Measurements from ENCODE around the gene CHN1.

DNA sequence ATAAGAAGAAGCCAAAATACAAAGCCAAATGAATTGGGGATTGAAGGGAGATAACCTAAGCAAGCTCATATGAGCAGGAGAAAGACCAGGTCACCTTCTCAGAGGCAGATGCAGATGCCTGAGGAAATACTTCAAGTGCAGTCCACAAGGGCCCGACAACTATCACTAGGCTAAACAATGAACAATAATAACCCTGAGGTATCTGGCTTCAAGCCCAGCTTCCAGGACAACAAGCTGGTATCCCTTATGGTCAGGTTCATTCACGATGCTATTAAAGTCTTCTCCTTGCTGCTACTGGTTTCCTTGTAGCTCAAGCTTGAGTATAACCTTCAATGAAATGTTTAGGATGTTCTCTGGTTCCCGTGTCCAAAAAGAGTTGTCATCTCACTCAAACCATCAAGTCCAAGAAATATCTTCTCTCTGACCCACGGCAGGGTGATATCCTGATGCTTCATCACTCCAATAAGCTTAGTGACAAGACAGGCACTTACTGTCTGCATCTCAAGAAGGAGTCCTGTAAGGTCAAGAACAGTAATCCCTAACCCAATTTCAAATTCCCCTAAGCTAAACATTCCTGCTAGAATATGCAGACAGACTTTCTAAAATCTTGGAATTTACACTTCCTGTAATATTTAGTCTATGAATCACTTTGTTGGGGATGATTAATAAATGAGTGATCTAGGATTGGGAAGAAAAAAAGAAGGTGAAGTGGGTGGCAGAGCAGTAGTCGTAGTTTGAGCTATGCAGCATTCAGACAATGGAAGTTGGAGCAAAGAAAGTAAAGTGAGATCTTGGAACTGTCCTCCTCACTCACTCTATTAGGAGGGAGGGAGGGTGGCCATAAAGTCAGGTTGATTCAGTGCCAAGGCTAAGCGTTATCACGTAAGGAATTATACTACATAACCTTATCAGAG is 33.1 kb downstream of the CHN1 start:
- TF ChIP-seq POLR2A (IDR thresholded peaks at IDR 0.05): no peak
- TF ChIP-seq, protein P1, sequence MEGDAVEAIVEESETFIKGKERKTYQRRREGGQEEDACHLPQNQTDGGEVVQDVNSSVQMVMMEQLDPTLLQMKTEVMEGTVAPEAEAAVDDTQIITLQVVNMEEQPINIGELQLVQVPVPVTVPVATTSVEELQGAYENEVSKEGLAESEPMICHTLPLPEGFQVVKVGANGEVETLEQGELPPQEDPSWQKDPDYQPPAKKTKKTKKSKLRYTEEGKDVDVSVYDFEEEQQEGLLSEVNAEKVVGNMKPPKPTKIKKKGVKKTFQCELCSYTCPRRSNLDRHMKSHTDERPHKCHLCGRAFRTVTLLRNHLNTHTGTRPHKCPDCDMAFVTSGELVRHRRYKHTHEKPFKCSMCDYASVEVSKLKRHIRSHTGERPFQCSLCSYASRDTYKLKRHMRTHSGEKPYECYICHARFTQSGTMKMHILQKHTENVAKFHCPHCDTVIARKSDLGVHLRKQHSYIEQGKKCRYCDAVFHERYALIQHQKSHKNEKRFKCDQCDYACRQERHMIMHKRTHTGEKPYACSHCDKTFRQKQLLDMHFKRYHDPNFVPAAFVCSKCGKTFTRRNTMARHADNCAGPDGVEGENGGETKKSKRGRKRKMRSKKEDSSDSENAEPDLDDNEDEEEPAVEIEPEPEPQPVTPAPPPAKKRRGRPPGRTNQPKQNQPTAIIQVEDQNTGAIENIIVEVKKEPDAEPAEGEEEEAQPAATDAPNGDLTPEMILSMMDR (IDR thresholded peaks at IDR 0.05): no peak

All from esophagus squamous epithelium (tissue), 4 donors.